Measurements from ENCODE around the gene SUGCT.

DNA sequence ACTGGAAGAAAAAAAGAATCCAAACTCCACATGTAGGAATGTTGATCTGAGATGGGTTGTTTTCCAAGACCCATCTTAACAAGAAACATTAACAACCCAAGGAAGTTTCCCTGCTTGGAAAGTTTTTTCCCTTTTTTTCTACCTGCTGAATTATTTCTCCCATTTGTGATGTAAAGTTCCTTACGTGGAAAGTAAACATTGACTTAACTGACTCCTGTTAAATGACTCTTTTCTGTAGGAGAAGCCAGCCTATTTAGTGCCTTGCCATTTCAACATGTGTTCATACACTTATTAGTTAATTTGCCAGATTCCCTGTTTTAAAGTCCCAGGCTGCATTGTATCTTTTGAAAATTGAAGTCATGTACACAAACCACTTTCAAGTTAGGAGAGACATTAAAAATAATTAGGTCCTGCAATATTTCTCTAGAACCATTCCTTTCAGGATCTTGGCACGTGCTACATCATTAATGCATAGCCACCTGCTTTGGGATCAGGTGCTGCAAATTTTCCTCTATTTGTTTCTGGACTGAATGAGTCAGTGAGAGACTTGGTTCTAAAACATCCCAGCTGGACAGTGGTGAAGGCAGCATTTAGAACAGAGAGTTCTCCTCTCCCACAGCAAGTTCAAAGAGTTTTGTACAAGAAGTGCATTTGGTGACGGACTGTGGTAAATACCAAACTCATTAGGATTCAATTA lies 698.5 kb downstream of the SUGCT start:
- TF ChIP-seq, protein P1, sequence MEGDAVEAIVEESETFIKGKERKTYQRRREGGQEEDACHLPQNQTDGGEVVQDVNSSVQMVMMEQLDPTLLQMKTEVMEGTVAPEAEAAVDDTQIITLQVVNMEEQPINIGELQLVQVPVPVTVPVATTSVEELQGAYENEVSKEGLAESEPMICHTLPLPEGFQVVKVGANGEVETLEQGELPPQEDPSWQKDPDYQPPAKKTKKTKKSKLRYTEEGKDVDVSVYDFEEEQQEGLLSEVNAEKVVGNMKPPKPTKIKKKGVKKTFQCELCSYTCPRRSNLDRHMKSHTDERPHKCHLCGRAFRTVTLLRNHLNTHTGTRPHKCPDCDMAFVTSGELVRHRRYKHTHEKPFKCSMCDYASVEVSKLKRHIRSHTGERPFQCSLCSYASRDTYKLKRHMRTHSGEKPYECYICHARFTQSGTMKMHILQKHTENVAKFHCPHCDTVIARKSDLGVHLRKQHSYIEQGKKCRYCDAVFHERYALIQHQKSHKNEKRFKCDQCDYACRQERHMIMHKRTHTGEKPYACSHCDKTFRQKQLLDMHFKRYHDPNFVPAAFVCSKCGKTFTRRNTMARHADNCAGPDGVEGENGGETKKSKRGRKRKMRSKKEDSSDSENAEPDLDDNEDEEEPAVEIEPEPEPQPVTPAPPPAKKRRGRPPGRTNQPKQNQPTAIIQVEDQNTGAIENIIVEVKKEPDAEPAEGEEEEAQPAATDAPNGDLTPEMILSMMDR (conservative IDR thresholded peaks at IDR 0.05 in 1 of 2, IDR thresholded peaks at IDR 0.05 in 1 of 2; ENCODE audit: extremely low read depth in 1 of 2, insufficient read depth in 1 of 2, low read depth in 1 of 2, low read length in 2 of 2), result no peak
- no peak for TF ChIP-seq EZH2 (IDR thresholded peaks at IDR 0.05; ENCODE audit: borderline replicate concordance, low read length)
